H1 (cell line): ENCODE results near the gene HMG20A. TPM values are rescaled to one million over a fixed set of nuclear protein-coding genes. Genes with fewer than 3 reads are reported as not detected.

Source experiments
- ATF2 ChIP-seq: IDR thresholded peaks from 2 replicates; pipeline ENCODE4 v1.6.1; 2012; ENCODE audit warnings: low read length, inconsistent platforms
- CEBPB ChIP-seq: IDR thresholded peaks from 2 replicates; pipeline ENCODE4 v1.6.1; 2012; ENCODE audit warnings: low read depth, low read length
- EGR1 ChIP-seq: IDR thresholded peaks from 2 replicates; pipeline ENCODE4 v1.6.1; 2011; ENCODE audit warnings: low read depth, low read length, borderline replicate concordance
- HDAC6 ChIP-seq: IDR thresholded peaks from one replicate; pipeline ENCODE4 v1.7.1; 2012; ENCODE audit warnings: low read depth, mild to moderate bottlenecking, inconsistent platforms, low read length, moderate library complexity
- polyA plus RNA-seq, 7 experiments: library from polyadenylated mRNA; depleted of rRNA in 3 of 7; stranded (reverse) in 5 of 7; unstranded in 2 of 7; fragments of >200 nt in 5 of 7; fragments of 200-250 nt in 2 of 7; gene quantifications; 1 replicate in 5 of 7; 2 replicates in 1 of 7; 4 replicates in 1 of 7; pipeline versions ENCODE4 v1.2.1 to v1.2.3, GENCODE V29; 2011 to 2013; ENCODE audit warnings: missing spikeins in 2 of 7, mixed read lengths in 2 of 7
- total RNA-seq: library from RNA; stranded (reverse); fragmentation: NEBNext Ultra II Directional; extraction: Animal tissue kit (Norgen Biotek cat#: 25700); gene quantifications from 2 replicates; pipeline ENCODE4 v1.2.1, GENCODE V29; 2021

HMG20A gene
- total and polyA plus RNA-seq, 2 of the 8 experiments (the other 6 are each of a cell fraction or from before 2014, with no cell fraction given), result 52.1 to 59.7 TPM

DNA sequence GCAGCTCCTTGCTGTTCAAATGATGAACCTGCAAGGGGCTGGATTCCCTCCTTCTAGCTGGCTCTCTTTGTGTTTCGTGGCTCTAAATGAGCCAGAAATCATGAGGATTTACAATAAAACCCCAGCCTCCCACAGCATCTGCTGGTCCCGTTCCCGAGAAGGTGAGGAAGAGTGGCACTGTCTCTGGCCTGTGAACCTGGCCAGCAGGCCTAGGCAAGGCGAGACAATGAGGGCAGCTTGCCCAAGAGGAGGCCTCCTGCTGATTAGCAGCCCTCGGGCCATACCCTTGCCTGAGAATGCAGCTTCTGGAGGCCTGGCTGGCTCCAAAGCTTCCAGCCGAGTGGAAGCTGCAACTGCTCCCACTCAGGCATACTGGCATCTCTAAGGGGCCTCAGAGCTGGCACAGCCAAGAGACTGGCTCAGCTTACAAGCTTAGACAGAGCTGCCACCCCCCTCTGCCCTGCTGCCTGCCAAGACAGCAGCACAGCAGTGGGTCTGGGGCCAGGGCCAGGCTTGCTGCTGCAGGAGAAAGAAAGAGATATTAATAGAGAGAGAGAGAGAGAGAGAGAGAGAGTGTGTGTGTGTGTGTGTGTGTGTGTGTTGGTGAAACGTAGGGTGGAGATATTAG is 76.5 kb downstream of the HMG20A start (continued):
- no peak for TF ChIP-seq CEBPB
- TF ChIP-seq EGR1, result no peak
- no peak for TF ChIP-seq ATF2
- no peak for TF ChIP-seq HDAC6
- TF ChIP-seq, all 59 proteins: peak for 0
